Pancreas (tissue), 10 donors: Measurements from ENCODE around the gene NIPSNAP3A. TPM values are rescaled to one million over a fixed set of nuclear protein-coding genes. Genes with fewer than 3 reads are reported as not detected.

Experiments used
- ATAC-seq, 4 donors: fragments of 200-7000 bp; cut with Tn5 transposase; one replicate each; pipeline versions ENCODE4 v1.8.0 to v1.9.1; 2020; ENCODE audit warnings: mild to moderate bottlenecking in 4 of 4, moderate library complexity in 4 of 4
- DNase-seq, 6 donors: peaks; one replicate each; pipeline ENCODE4 v3.0.0-alpha.2; 2020
- FAIRE-seq: peaks from 2 replicates; lab custom pipeline; 2012; peaks lifted over from hg19 to GRCh38; lab: Jason Lieb, UNC
- H3K27ac ChIP-seq, 4 donors: fragments of 200-600 bp; sonication (generic); 1 replicate in 3 of 4; 2 replicates in 1 of 4; pipeline versions ENCODE4 v1.5.0 to v1.8.0; 2020
- H3K27me3 ChIP-seq, 4 donors: fragments of 200-600 bp; one replicate each; pipeline ENCODE4 v1.8.0; 2021
- H3K36me3 ChIP-seq, 3 donors: fragments of 200-600 bp; sonication (generic) in 1 of 3; one replicate each; pipeline versions ENCODE4 v1.5.0 to v1.8.0; 2020 to 2021
- H3K4me1 ChIP-seq, 3 donors: fragments of 200-600 bp; one replicate each; pipeline ENCODE4 v1.8.0; 2021
- H3K4me3 ChIP-seq, 4 donors: fragments of 200-600 bp; sonication (generic) in 2 of 4; one replicate each; pipeline versions ENCODE4 v1.5.0 to v1.8.0; 2020 to 2021
- H3K9me3 ChIP-seq, 4 donors: fragments of 200-600 bp; one replicate each; pipeline ENCODE4 v1.8.0; 2021
- CTCF ChIP-seq, 4 donors: fragments of 200-600 bp; sonication (generic) in 3 of 4; IDR thresholded peaks; one replicate each; pipeline versions ENCODE4 v1.5.0 to v1.8.0; 2021; ENCODE audit warnings: antibody characterized with exemption in 4 of 4
- WGBS, 2 donors: extraction: QIAGEN DNeasy Blood & Tissue Kit; methylation state at CpG; one replicate each; pipeline ENCODE4 v1.1.7; 2013; 5-methylcytosine and 5-hydroxymethylcytosine counted together
- intact Hi-C, 3 donors: fragments of 100-400 bp; cut with DNase I; formaldehyde crosslinking; loops; one replicate each; pipeline versions ENCODE4 v1.11.1 to v1.14.2; 2022
- polyA plus RNA-seq, 2 donors: library from polyadenylated mRNA; stranded (reverse); fragments of 200-250 nt; gene quantifications; one replicate each; pipeline ENCODE4 v1.2.3, GENCODE V29; 2013
- total RNA-seq, 6 donors: library from RNA; stranded (reverse); fragmentation: NEBNext Ultra II Directional in 4 of 6; extraction: Animal tissue kit (Norgen Biotek cat#: 25700) in 4 of 6; gene quantifications; one replicate each; pipeline versions ENCODE4 v1.2.1 to v1.2.4, GENCODE V29; 2021 to 2023
- donor health status: healthy with polysubstance abuse.
- donor health status: DM: no; HTN: no; CAD: no; lungs with moderate emphysema.
- donor health status: DM: no; HTN: no; CAD: no.
- donor health status: control.
- donor health status: control.
- donor health status: Bipolar disorder and iron deficiency.
- donor health status: DM: yes; HTN: yes; CAD: no.
- donor health status: DM: no; HTN: no; CAD: no.
- donor health status: DM: no; HTN: no; CAD: no.
- donor health status: DM: yes; HTN: yes; CAD: no.

NIPSNAP3A gene
- total and polyA plus RNA-seq, 8 donors: 4.1 to 22.9 (median 8.1) TPM

DNA sequence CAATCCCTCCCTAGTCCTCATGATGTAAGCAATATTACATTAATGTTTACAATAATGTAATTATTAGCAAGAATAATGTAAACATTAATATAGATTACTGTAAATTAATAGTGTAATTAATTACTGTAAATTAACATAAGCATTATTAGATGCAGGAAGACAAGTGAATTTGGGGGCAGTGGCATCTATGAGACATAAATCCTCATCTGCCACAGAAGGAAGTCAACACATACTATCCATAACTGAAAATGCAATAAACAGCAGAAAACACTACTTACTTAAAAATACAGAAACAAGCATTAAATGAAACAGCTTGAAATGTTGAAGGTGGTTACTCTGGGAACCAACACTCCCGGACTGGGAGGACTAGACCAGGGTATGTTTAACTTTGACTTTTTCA lies 685 bp upstream of the NIPSNAP3A start:
- Histone ChIP-seq H3K36me3 (no peaks in the 10 kb centered on the region), H3K4me3 (peak overlapping the region in 3 of 4 donors; percentile 78 to 80 (median 78)), H3K9me3 (no peaks in the 10 kb centered on the region), H3K27me3 (no peaks in the 10 kb centered on the region), H3K4me1 (peaks cover 0 to 15% (median 0%) of the 10 kb centered on the region in 3 donors), H3K27ac (peak overlapping the region; percentile 80 to 93 (median 86))
- FAIRE-seq (no peak), ATAC-seq (no peak), DNase-seq (no peak)
- WGBS, 2 donors: 3 to 4% methylated on average over 1 of the region's 1 CpG
- intact Hi-C loops: no loop called here
- TF ChIP-seq CTCF (IDR thresholded peaks at IDR 0.05): no peak

DNA sequence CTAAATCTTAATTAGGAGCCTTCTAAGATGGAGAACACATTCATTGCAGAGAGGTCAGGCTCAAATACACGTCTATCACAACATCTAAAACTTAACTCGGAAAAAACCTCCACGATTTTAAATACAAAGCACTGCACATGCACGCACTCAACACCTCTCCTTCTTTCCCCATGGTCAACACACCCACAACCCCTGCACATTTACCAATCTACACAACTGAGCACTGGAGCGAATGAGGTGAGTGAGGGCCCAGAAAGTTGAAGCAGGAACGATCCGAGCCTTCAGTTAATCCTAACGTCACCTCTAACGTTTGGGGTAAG lies 278 bp upstream of the NIPSNAP3A start:
- intact Hi-C loops: no loop called here
- peak; percentile 29 to 51 (median 50) for ATAC-seq
- H3K27me3 ChIP-seq: no peaks in the 10 kb centered on the region
- H3K4me3 ChIP-seq: peak overlapping the region; percentile 78 to 80 (median 79)
- DNase-seq: no peak
- 0% methylated on average over 9 of the region's 9 CpGs for WGBS, 2 donors
- H3K27ac ChIP-seq: peak overlapping the region; percentile 80 to 93 (median 86)
- no peaks in the 10 kb centered on the region for H3K9me3 ChIP-seq
- no peaks in the 10 kb centered on the region for H3K36me3 ChIP-seq
- no peak for FAIRE-seq
- H3K4me1 ChIP-seq: peaks cover 0 to 15% (median 0%) of the 10 kb centered on the region in 3 donors
- no peak for TF ChIP-seq CTCF (IDR thresholded peaks at IDR 0.05)

DNA sequence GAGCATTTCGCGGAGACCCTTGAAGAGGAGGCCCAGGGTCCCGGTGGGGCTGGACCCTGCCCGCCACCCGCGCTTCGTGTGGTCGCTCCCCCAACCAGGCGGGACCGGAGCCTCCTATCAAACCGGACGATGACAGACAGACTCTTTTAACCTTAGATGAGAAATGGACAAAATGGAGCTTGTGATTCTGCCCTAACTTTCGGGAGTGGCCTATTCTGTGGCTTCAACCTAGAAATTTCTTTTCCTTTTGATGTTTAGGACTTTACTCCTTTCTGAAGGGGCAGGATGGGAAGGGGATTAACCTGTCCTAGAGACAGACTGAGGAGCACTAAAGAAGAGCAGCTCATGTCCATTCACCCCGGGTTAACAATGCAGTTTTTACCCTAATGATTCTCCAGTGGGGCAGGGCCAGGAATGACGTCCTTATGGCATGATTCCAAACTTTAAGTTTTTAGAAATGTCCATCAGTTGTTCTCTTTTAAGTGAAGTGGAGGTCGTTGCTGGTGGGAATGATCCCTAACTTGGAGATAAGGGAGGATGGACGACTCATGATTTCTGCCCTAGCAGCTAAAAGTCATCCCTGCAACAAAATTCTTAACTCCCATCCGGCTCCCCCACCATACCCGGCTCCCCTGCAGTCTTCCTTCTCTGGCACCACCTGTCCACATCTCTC lies 1.0 kb downstream of the NIPSNAP3A start:
- no peak for DNase-seq
- H3K4me1 ChIP-seq: peaks cover 0 to 15% (median 0%) of the 10 kb centered on the region in 3 donors
- peak overlapping the region; percentile 80 to 93 (median 86) for H3K27ac ChIP-seq
- no peak for TF ChIP-seq CTCF (IDR thresholded peaks at IDR 0.05)
- no peaks in the 10 kb centered on the region for H3K27me3 ChIP-seq
- FAIRE-seq: no peak
- WGBS, 2 donors: 4 to 6% methylated on average over 19 of the region's 19 CpGs
- no peaks in the 10 kb centered on the region for H3K9me3 ChIP-seq
- intact Hi-C loops: no loop called here
- ATAC-seq: peak; percentile 2 to 25 (median 6)
- H3K36me3 ChIP-seq: no peaks in the 10 kb centered on the region
- peak overlapping the region; percentile 78 to 80 (median 79) for H3K4me3 ChIP-seq

- no peak for DNase-seq
- Histone ChIP-seq H3K4me3 (no peak overlapping the region), H3K36me3 (no peaks in the 10 kb centered on the region), H3K27me3 (no peaks in the 10 kb centered on the region), H3K4me1 (peaks cover 0 to 15% (median 0%) of the 10 kb centered on the region in 3 donors), H3K9me3 (no peaks in the 10 kb centered on the region), H3K27ac (no peak overlapping the region)
- TF ChIP-seq CTCF (IDR thresholded peaks at IDR 0.05): no peak
- WGBS, 2 donors: 97% methylated on average over 3 of the region's 3 CpGs
- no peak for ATAC-seq
- FAIRE-seq: no peak
- intact Hi-C loops: no loop called here
Observed at GRCh38 chr9:104750185-104750767, 2.8 kb downstream of the NIPSNAP3A start.

DNA sequence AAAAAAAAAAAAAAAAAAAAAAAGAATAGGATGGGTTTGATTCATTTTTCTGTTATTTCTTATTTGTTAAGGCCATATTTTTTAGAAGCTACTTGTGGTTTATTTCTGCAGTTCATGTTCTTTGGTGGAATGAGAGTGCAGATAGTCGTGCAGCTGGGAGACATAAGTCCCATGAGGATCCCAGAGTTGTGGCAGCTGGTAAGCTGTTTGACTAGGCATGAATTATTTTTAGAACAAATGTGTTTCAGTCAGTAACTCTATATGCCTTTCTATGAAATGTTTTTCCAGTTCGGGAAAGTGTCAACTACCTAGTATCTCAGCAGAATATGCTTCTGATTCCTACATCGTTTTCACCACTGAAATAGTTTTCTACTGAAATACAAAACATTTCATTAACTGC lies 11.5 kb downstream of the NIPSNAP3A start:
- 71 to 86% methylated on average over 3 of the region's 3 CpGs for WGBS, 2 donors
- no peak for FAIRE-seq
- H3K36me3 ChIP-seq: no peaks in the 10 kb centered on the region

More for the DNA sequence above, 11.5 kb downstream of the NIPSNAP3A start:
- H3K4me1 ChIP-seq: no peaks in the 10 kb centered on the region
- no peak for DNase-seq
- H3K4me3 ChIP-seq: no peak overlapping the region
- intact Hi-C loops: no loop called here
- no peaks in the 10 kb centered on the region for H3K9me3 ChIP-seq
- TF ChIP-seq CTCF (IDR thresholded peaks at IDR 0.05): no peak
- ATAC-seq: no peak
- H3K27me3 ChIP-seq: no peaks in the 10 kb centered on the region
- H3K27ac ChIP-seq: no peak overlapping the region
